ENCODE data around the gene MACROD1.

Gene MACROD1, protein sequence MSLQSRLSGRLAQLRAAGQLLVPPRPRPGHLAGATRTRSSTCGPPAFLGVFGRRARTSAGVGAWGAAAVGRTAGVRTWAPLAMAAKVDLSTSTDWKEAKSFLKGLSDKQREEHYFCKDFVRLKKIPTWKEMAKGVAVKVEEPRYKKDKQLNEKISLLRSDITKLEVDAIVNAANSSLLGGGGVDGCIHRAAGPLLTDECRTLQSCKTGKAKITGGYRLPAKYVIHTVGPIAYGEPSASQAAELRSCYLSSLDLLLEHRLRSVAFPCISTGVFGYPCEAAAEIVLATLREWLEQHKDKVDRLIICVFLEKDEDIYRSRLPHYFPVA

DNA sequence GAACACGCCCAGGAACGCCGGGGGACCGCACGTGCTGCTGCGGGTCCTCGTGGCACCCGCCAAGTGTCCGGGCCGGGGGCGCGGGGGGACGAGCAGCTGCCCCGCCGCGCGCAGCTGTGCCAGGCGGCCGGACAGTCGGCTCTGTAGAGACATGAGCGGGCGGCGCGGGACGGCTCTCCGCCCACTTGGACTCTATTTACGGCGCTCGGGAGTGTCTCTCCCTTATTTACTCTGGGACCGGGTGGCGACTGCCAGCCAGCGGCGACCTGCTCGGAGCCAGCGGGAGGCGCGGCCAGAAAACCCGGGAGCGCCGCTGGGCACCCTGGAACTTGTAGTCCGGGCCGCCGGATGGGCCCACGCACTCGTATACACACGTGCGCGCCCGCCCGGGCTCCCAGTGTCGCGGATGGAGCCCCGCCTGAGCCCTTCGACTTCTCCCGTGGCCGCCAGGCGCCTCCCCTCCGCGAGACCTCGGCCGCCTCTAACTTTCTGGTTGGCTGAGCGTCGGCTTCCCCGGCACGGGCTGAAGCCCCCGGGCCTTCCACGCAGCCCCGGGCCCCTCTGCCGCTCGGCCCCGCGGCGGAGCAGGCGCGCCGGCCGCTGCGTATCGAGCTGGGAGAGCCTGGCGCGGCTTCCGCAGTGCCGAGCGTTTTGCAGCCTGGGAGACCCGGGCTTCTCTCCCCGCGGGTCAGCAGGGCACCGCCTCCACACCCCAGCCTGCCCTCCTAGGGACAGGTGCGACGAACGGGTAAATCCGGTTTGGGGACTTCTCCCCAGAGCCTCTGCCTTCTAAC is at the start of gene MACROD1:
Gene MACROD1 (minus strand): TSS at position 272 of the 794 bp plus-strand sequence. CDS start 119 bp downstream, at position 153.
- DNase-seq: peak; percentile 93

DNA sequence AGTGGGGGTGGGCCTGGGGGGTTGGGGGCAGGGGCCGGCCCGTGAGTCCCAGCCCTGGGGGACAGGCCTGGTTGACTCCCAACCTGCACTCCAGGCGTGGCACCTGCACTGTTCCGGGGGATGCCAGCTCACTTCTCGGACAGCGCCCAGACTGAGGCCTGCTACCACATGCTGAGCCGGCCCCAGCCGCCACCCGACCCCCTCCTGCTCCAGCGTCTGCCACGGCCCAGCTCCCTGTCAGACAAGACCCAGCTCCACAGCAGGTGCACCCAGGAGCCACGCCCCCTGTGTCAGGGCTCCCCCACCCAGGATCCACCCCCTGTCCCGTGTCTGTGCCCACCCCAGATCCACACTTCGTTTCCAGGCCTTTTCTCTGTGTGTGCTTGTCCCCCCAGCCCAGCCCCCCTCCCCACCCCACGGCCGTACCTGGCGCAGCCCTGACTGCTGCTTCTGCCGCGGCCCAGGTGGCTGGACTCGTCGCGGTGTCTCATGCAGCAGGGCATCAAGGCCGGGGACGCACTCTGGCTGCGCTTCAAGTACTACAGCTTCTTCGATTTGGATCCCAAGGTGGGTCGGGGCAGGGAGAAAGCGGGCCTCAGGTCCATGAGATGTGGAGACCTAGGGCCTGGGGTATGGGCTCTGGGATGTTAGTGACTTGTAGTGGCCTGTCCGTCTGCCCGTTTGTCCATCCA is 45.4 kb upstream of the MACROD1 start:
- DNase-seq: no peak

- no peak for DNase-seq
Measured at GRCh38 chr11:64210301-64211020, 44.5 kb upstream of the MACROD1 start.

DNA sequence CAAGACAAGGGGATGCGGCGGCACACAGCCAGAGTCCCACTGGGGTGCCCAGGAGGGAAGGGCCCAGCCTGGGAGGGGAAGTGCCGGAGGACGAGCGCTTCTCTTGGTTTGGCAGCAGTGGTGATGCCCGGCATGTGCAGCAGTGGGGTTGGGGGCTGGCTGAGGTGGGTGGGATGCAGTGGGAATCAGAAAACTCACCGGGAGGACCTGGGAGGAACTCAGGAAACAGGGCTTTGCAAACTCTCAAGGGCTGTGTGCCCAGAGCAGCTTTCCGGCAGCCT is 43.6 kb upstream of the MACROD1 start:
- DNase-seq: no peak

GRCh38 chr11:64208796-64209562 is 43.1 kb upstream of the MACROD1 start:
- DNase-seq: no peak

- DNase-seq: no peak
Measured at GRCh38 chr11:64208086-64208795, 42.3 kb upstream of the MACROD1 start.

DNA sequence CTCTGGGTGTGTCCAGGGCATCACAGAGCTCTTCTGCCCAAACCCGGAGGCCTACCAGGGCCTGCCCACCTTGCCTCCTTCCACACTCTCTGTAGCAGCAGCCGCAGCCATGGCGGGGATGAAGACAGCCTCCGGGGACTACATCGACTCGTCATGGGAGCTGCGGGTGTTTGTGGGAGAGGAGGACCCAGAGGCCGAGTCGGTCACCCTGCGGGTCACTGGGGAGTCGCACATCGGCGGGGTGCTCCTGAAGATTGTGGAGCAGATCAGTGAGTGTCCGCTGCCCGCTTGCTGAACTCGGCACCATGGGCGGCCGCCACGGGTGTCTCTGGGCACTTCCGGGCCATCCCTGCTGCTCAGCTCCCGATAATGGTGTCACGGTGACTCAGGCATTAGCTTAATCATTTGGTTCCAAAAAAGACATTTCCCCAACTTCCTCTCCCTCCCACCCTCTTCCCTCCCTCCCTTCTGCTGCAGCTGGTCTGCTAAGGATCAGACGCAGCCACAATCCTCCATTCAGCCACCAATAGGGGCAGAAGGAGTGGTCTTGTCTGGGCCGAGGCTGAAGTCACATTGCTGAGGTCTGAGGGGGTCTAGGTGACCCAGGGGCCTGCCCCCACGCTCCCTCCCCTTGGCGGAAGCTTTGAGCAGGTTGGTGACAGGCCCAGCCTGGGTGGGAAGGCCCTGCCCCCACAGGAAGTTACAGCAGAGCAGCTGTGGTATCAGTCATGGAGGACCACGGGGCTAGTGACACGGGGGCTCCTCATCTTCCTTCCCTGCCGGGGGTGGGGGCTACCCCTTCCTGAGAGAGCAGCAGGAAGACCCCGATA is 41.6 kb upstream of the MACROD1 start:
- DNase-seq: peak; percentile 93

- peak; percentile 89 for DNase-seq
Measured at GRCh38 chr11:64206457-64207255, 40.7 kb upstream of the MACROD1 start, which contains the start of gene FERMT3. FERMT3 (plus strand) TSS chr11:64206721; CDS start chr11:64207365, 644 bp downstream.

DNA sequence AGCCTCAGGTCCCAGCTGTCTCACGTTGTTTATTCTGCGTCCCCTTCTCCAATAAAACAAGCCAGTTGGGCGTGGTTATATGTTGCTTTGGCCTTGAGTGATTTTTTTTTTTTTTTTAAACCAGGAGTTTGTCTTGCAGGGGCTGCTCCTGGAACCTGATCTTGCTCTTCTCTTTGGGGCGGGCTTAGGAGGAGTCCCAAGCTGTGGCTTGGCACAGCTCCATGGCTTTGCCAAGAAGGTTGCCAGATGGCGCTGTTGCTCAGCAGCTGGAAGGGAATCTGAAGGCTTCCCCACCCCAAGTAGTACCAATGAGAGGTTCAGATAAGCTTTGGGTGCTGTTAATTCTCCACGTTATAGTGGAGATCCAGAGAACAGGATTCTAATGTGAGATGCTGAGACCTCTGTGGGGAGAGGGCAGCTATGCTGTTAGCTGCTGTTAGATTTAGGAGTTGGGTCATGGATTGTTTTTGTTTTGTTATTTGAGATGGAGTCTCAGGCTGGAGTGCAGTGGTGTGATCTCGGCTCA is 38.6 kb upstream of the MACROD1 start:
- peak; percentile 92 for DNase-seq

- DNase-seq: no peak
Measured at GRCh38 chr11:64204080-64204440, 38.1 kb upstream of the MACROD1 start.

GRCh38 chr11:64203421-64204079 is 37.6 kb upstream of the MACROD1 start:
- DNase-seq: no peak

- no peak for DNase-seq
Measured at GRCh38 chr11:64202992-64203391, 37.1 kb upstream of the MACROD1 start.

DNA sequence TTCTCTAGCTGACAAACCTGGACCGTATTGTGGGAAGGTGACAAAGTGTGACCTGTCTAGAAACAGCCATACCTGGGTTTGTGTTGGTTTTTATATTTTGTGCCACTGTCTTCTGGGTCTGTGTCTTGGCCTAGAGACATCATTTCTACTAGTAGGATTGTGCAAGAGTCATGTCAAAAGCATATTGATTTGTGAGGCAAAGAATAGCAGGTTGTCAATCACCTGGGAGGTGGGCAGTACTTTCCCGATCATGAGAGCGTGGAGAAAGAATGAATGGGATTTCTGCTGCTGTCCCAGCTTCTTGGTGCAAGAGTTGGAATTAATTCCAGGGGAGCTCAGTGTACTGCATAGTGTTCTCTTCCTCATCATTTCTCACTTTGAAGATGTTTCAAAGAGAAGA is 35.6 kb upstream of the MACROD1 start:
- no peak for DNase-seq

DNA sequence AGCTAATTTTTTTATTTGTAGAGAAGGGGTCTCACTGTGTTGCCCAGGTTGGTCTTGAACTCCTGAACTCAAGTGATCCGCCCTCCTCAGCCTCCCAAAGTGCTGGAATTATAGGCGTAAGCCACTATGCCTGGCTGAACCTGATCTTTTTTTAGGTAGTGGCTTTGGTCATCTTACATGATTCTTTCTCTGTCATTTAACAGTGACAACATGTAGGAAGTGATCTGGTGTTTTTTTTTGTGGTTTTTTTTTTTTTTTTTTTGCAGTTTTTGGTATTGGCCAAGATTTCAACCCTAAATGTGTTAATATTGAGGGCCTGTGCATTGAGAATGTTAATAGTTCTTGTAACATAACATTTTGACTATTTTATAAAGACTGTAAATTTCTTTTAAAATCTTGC is 32.6 kb upstream of the MACROD1 start:
- DNase-seq: no peak

GRCh38 chr11:64196626-64197025 is 30.7 kb upstream of the MACROD1 start:
- DNase-seq: no peak

DNA sequence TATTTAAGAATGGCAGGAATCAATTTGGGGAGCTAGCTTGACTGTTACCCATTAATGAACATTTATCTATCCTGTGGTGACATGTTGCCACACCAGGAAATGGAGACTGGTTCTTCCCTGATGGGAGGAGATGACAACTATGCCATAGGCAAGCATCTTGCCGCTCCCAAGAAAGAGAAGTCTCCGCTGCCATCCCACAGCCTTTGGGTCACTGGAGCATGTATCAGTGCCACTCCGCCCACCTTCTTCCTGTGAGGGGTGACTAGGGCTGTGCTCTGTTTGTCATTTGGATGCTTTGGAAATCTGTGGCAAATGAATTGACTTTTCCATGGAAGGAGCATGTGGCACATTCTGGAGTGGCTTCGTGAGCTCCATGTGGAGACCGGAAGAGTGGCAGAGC is 26.5 kb upstream of the MACROD1 start:
- DNase-seq: no peak

- peak; percentile 80 for DNase-seq
Measured at GRCh38 chr11:64186492-64187165, 20.7 kb upstream of the MACROD1 start.
